Neural progenitor cell (in vitro differentiated cells): ENCODE data around the gene APBB2. TPM values are rescaled to one million over a fixed set of nuclear protein-coding genes. Genes with fewer than 3 reads are reported as not detected.

ENCODE experiments used
- DNase-seq: peaks from one replicate; pipeline ENCODE4 v3.0.0-alpha.2; 2016; ENCODE audit warnings: low spot score
- H2AFZ ChIP-seq: fragments of 200-600 bp; sonication (generic); replicated peaks from 2 replicates; pipeline ENCODE4 v1.6.1; 2016; ENCODE audit warnings: antibody characterized with exemption
- H3F3A ChIP-seq: fragments of 200-600 bp; sonication (generic); 2 replicates; pipeline ENCODE4 v1.6.1; 2016; ENCODE audit warnings: antibody characterized with exemption, low read depth
- H3K27ac ChIP-seq: fragments of 200-600 bp; sonication (generic); 2 replicates; pipeline ENCODE4 v1.5.1; 2016; ENCODE audit warnings: mild to moderate bottlenecking
- H3K27me3 ChIP-seq: fragments of 200-600 bp; sonication (generic); 2 replicates; pipeline ENCODE4 v1.6.1; 2016; ENCODE audit warnings: mild to moderate bottlenecking, moderate library complexity
- H3K36me3 ChIP-seq: fragments of 200-600 bp; sonication (generic); 2 replicates; pipeline ENCODE4 v1.5.1; 2016
- H3K4me1 ChIP-seq: fragments of 200-600 bp; sonication (generic); 2 replicates; pipeline ENCODE4 v1.6.1; 2016; ENCODE audit warnings: mixed run types
- H3K4me2 ChIP-seq: fragments of 200-600 bp; sonication (generic); 2 replicates; pipeline ENCODE4 v1.6.1; 2016
- H3K4me3 ChIP-seq: fragments of 200-600 bp; sonication (generic); 2 replicates; pipeline ENCODE4 v1.5.1; 2016
- H3K79me2 ChIP-seq: fragments of 200-600 bp; sonication (generic); 2 replicates; pipeline ENCODE4 v1.6.1; 2016; ENCODE audit warnings: low read depth
- H3K9ac ChIP-seq: fragments of 200-600 bp; sonication (generic); 2 replicates; pipeline ENCODE4 v1.6.1; 2016
- H3K9me3 ChIP-seq: fragments of 200-600 bp; sonication (generic); 2 replicates; pipeline ENCODE4 v1.5.1; 2016; ENCODE audit warnings: low read depth
- H4K20me1 ChIP-seq: fragments of 200-600 bp; sonication (generic); 2 replicates; pipeline ENCODE4 v1.6.1; 2016; ENCODE audit warnings: low read depth
- H3K27ac Mint-ChIP-seq: 3 replicates; pipeline ENCODE4 v1.8.0; 2021; ENCODE audit warnings: mixed read lengths
- H3K27me3 Mint-ChIP-seq: 2 replicates; pipeline ENCODE4 v1.8.0; 2022; ENCODE audit warnings: low read depth, mild to moderate bottlenecking, inconsistent platforms, moderate library complexity, mixed read lengths; ENCODE audit not compliant: insufficient read depth
- H3K36me3 Mint-ChIP-seq: 3 replicates; pipeline ENCODE4 v1.8.0; 2021; ENCODE audit warnings: mixed read lengths
- H3K4me1 Mint-ChIP-seq: 3 replicates; pipeline ENCODE4 v1.8.0; 2021; ENCODE audit warnings: mixed read lengths
- H3K4me3 Mint-ChIP-seq: 3 replicates; pipeline ENCODE4 v1.8.0; 2021; ENCODE audit warnings: mild to moderate bottlenecking, moderate library complexity, mixed read lengths
- H3K9me3 Mint-ChIP-seq: 3 replicates; pipeline ENCODE4 v1.8.0; 2020; ENCODE audit warnings: mixed read lengths
- EZH2 ChIP-seq: fragments of 200-600 bp; sonication (generic); IDR thresholded peaks from 2 replicates; pipeline ENCODE4 v1.6.1; 2017; ENCODE audit warnings: antibody characterized with exemption, mild to moderate bottlenecking, moderate library complexity
- EZH2phosphoT487 ChIP-seq: fragments of 200-600 bp; sonication (generic); IDR thresholded peaks from 2 replicates; pipeline ENCODE4 v1.6.1; 2017; ENCODE audit warnings: antibody characterized with exemption
- total RNA-seq: library from RNA; depleted of rRNA; stranded (reverse); fragments of >200 nt; gene quantifications from 2 replicates; pipeline ENCODE4 v1.2.3, GENCODE V29; 2015; ENCODE audit warnings: low replicate concordance
- TF ChIP-seq, protein P1 (sequence below): fragments of 200-600 bp; sonication (generic); IDR thresholded peaks from 2 replicates; pipeline ENCODE4 v1.5.1; 2017; ENCODE audit warnings: antibody characterized with exemption, mild to moderate bottlenecking

The APBB2 gene
- total RNA-seq, 1 donor from 2014 or later: 83.2 TPM

DNA sequence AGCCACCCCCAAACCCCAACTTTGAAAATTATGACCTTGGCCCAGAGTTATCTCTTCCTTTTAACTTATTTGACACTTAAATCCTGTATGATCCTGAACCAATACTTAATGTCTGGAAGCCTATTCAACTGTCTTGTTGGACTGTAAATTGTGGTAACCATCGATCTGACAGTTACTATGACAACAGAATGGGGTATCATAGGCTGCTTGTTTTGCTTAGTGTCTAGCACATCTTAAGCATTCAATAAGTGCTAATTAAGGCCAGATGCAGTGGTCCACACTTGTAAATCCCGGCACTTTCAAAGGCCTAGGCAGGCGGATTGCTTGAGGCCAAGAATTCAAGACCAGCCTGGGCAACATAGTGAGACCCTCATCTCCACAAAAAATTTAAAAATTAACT is 175.0 kb downstream of the APBB2 start:
- H3K9ac ChIP-seq: no peak overlapping the region
- H3K4me3 ChIP-seq: no peak overlapping the region
- TF ChIP-seq EZH2: no peak
- TF ChIP-seq, protein P1, sequence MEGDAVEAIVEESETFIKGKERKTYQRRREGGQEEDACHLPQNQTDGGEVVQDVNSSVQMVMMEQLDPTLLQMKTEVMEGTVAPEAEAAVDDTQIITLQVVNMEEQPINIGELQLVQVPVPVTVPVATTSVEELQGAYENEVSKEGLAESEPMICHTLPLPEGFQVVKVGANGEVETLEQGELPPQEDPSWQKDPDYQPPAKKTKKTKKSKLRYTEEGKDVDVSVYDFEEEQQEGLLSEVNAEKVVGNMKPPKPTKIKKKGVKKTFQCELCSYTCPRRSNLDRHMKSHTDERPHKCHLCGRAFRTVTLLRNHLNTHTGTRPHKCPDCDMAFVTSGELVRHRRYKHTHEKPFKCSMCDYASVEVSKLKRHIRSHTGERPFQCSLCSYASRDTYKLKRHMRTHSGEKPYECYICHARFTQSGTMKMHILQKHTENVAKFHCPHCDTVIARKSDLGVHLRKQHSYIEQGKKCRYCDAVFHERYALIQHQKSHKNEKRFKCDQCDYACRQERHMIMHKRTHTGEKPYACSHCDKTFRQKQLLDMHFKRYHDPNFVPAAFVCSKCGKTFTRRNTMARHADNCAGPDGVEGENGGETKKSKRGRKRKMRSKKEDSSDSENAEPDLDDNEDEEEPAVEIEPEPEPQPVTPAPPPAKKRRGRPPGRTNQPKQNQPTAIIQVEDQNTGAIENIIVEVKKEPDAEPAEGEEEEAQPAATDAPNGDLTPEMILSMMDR: no peak
- TF ChIP-seq EZH2phosphoT487: no peak
- no peak overlapping the region for H3K27ac ChIP-seq
- Mint-ChIP-seq H3K36me3 (no peaks in the 10 kb centered on the region), H3K4me1 (no peaks in the 10 kb centered on the region), H3K27me3 (no peaks in the 10 kb centered on the region), H3K9me3 (peaks cover 6% of the 10 kb centered on the region), H3K4me3 (no peak overlapping the region), H3K27ac (no peak overlapping the region)
- H4K20me1 ChIP-seq: no peaks in the 10 kb centered on the region
- DNase-seq: no peak
- H3K9me3 ChIP-seq: no peaks in the 10 kb centered on the region
- H2AFZ ChIP-seq: no peak overlapping the region
- H3K4me1 ChIP-seq: no peaks in the 10 kb centered on the region
- no peaks in the 10 kb centered on the region for H3K36me3 ChIP-seq
- no peak overlapping the region for H3K4me2 ChIP-seq
- no peaks in the 10 kb centered on the region for H3K27me3 ChIP-seq
- no peaks in the 10 kb centered on the region for H3F3A ChIP-seq
- H3K79me2 ChIP-seq: no peaks in the 10 kb centered on the region

DNA sequence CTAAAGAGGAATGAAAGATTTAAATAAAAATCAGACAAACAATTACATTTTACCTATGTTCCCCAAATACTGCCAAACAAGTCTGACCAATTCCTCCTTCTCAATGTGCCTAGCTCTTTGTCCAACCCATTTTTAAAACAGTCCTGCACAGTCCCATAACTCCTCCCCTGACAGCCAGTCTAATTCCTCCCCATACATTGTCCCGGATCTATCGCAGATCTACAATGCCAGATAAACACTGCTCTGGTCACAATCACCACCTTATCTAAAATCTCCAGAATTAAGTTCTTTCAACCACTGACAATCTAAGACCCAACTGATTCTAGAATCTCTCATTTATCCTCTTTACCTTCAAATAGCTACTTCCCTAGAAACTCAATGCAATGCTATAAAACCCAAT is 176.0 kb downstream of the APBB2 start:
- Histone ChIP-seq H3K4me1 (no peaks in the 10 kb centered on the region), H3K27ac (no peak overlapping the region)
- no peak for TF ChIP-seq EZH2
- TF ChIP-seq, protein P1: no peak
- no peak for TF ChIP-seq EZH2phosphoT487

DNA sequence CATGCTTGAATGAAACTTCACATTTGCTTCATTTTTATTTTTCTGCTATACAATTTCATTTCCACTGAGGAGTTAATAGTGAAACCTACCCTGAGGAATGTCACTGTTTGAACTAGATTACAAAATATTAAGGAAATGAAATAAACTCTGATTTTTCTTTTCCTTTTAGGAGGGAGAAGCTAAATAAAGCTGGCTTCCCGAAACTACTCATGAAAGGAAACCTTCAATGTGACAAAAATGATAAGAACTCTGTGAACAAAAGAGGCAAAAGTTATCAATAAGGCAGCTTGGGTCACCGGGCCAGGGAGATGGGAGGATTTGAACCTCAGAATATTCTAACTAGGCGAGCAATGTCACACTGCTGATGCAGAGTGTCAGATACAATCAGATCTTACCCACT is 185.2 kb downstream of the APBB2 start:
- Histone ChIP-seq H3K36me3 (peaks cover 2% of the 10 kb centered on the region), H3K4me1 (no peaks in the 10 kb centered on the region), H3K4me2 (no peak overlapping the region), H3K27me3 (no peaks in the 10 kb centered on the region), H3K79me2 (no peaks in the 10 kb centered on the region), H3F3A (no peaks in the 10 kb centered on the region), H2AFZ (no peak overlapping the region), H3K4me3 (no peak overlapping the region), H3K27ac (no peak overlapping the region), H4K20me1 (no peaks in the 10 kb centered on the region), H3K9ac (no peak overlapping the region), H3K9me3 (peaks cover 12% of the 10 kb centered on the region)
- H3K9me3 Mint-ChIP-seq: peaks cover 32% of the 10 kb centered on the region
- DNase-seq: no peak
- no peaks in the 10 kb centered on the region for H3K27me3 Mint-ChIP-seq
- no peak overlapping the region for H3K4me3 Mint-ChIP-seq
- H3K27ac Mint-ChIP-seq: no peak overlapping the region
- TF ChIP-seq, protein P1: no peak
- no peak for TF ChIP-seq EZH2
- no peak for TF ChIP-seq EZH2phosphoT487
- no peaks in the 10 kb centered on the region for H3K4me1 Mint-ChIP-seq
- peaks cover 8% of the 10 kb centered on the region for H3K36me3 Mint-ChIP-seq

More for the DNA sequence above, 176.0 kb downstream of the APBB2 start:
- H4K20me1 ChIP-seq: no peaks in the 10 kb centered on the region
- no peak overlapping the region for H3K9ac ChIP-seq
- no peaks in the 10 kb centered on the region for H3F3A ChIP-seq
- no peaks in the 10 kb centered on the region for H3K36me3 ChIP-seq
- no peaks in the 10 kb centered on the region for H3K79me2 ChIP-seq
- Mint-ChIP-seq H3K27me3 (no peaks in the 10 kb centered on the region), H3K9me3 (no peaks in the 10 kb centered on the region), H3K4me3 (no peak overlapping the region), H3K27ac (no peak overlapping the region), H3K4me1 (no peaks in the 10 kb centered on the region), H3K36me3 (no peaks in the 10 kb centered on the region)
- H3K4me3 ChIP-seq: no peak overlapping the region
- H3K4me2 ChIP-seq: no peak overlapping the region
- H2AFZ ChIP-seq: no peak overlapping the region
- H3K9me3 ChIP-seq: no peaks in the 10 kb centered on the region
- no peak for DNase-seq
- no peaks in the 10 kb centered on the region for H3K27me3 ChIP-seq
